HepG2 (cell line): ENCODE results near the gene ATP9A. TPM values are rescaled to one million over a fixed set of nuclear protein-coding genes. Genes with fewer than 3 reads are reported as not detected.
A peak's percentile ranks its signal among the peaks of the same experiment; 100 is the strongest.

Source experiments
- CEBPG ChIP-seq: IDR thresholded peaks from 2 replicates; pipeline ENCODE4 v1.6.1; 2016
- FOXC1 ChIP-seq: sonication (generic); formaldehyde crosslinking; IDR thresholded peaks from 2 replicates; pipeline ENCODE4 v1.8.0; 2022; ENCODE audit warnings: mild to moderate bottlenecking, missing genetic modification reagents, borderline replicate concordance
- GPN1 ChIP-seq: sonication (generic); formaldehyde crosslinking; IDR thresholded peaks from 2 replicates; pipeline ENCODE4 v1.5.1; 2020; ENCODE audit warnings: missing genetic modification reagents, borderline replicate concordance
- HNRNPL ChIP-seq: fragments of 200-400 bp; formaldehyde crosslinking; IDR thresholded peaks from 2 replicates; pipeline ENCODE4 v1.6.1; 2017; ENCODE audit warnings: mild to moderate bottlenecking, low read depth, low read length
- MAFF ChIP-seq: IDR thresholded peaks from 2 replicates; pipeline ENCODE4 v1.6.1; 2011; ENCODE audit warnings: low read depth, low read length, improper control_type of control experiment
- NFE2L2 ChIP-seq: fragments of 150-350 bp; IDR thresholded peaks from 2 replicates; pipeline ENCODE4 v1.6.1; 2014; ENCODE audit warnings: low read length
- PITX1 ChIP-seq: sonication (generic); formaldehyde crosslinking; IDR thresholded peaks from 2 replicates; pipeline ENCODE4 v1.5.1; 2020; ENCODE audit warnings: mild to moderate bottlenecking, missing genetic modification reagents
- PTBP1 ChIP-seq: fragments of 200-400 bp; formaldehyde crosslinking; IDR thresholded peaks from 2 replicates; pipeline ENCODE4 v1.6.1; 2018; ENCODE audit warnings: low read length, low read depth; ENCODE audit not compliant: poor library complexity, severe bottlenecking
- SNRNP70 ChIP-seq: fragments of 200-400 bp; formaldehyde crosslinking; IDR thresholded peaks from 2 replicates; pipeline ENCODE4 v1.6.1; 2017; ENCODE audit warnings: mild to moderate bottlenecking, low read depth, low read length, moderate library complexity
- ZNF850 ChIP-seq: sonication (generic); formaldehyde crosslinking; conservative IDR thresholded peaks from 2 replicates; pipeline ENCODE4 v1.9.0; 2021; ENCODE audit warnings: mild to moderate bottlenecking, missing genetic modification reagents
- polyA plus RNA-seq, 8 experiments: library from polyadenylated mRNA; depleted of rRNA in 3 of 8; stranded (reverse) in 7 of 8; unstranded in 1 of 8; fragments of >200 nt; fragmentation: Illumina TruSeq in 4 of 8; extraction: Trizol in 4 of 8; gene quantifications; 2 replicates each; pipeline versions ENCODE4 v1.2.1 to v1.2.3, GENCODE V29; 2011 to 2016; ENCODE audit warnings: low read depth in 4 of 8, missing spikeins in 1 of 8, mixed read lengths in 1 of 8; ENCODE audit not compliant: insufficient read depth in 1 of 8
- total RNA-seq, 5 experiments: library from RNA; depleted of rRNA; stranded (reverse); fragments of >200 nt; fragmentation: Illumina TruSeq; extraction: Trizol; gene quantifications; 2 replicates each; pipeline ENCODE4 v1.2.3, GENCODE V29; 2016; ENCODE audit warnings: low read depth in 1 of 5
- TF ChIP-seq, protein P1 (sequence below): sonication (generic); formaldehyde crosslinking; IDR thresholded peaks from 2 replicates; pipeline ENCODE4 v1.5.0; 2020; ENCODE audit warnings: mild to moderate bottlenecking, low read depth, missing genetic modification reagents, borderline replicate concordance
- TF ChIP-seq, protein P2 (sequence below): sonication (generic); formaldehyde crosslinking; IDR thresholded peaks from 2 replicates; pipeline ENCODE4 v1.5.0; 2020; ENCODE audit warnings: missing genetic modification reagents
- TF ChIP-seq, protein P3 (sequence below): sonication (generic); IDR thresholded peaks from 2 replicates; pipeline ENCODE4 v1.6.1; 2016; ENCODE audit warnings: low read depth, borderline replicate concordance
- TF ChIP-seq, protein P4 (sequence below), 2 experiments: sonication (generic) in 1 of 2; formaldehyde crosslinking in 1 of 2; IDR thresholded peaks; 2 replicates each; pipeline versions ENCODE4 v1.6.1 to v1.9.0; 2014 to 2022; ENCODE audit warnings: antibody characterized with exemption in 1 of 2, borderline replicate concordance in 1 of 2, inconsistent platforms in 1 of 2, low read depth in 1 of 2, missing genetic modification reagents in 1 of 2
- TF ChIP-seq, protein P5 (sequence below): sonication (generic); formaldehyde crosslinking; IDR thresholded peaks from 2 replicates; pipeline ENCODE4 v1.5.1; 2020; ENCODE audit warnings: missing genetic modification reagents, mild to moderate bottlenecking, borderline replicate concordance
- TF ChIP-seq, protein P6 (sequence below): sonication (generic); formaldehyde crosslinking; IDR thresholded peaks from 2 replicates; pipeline ENCODE4 v1.4.0; 2020; ENCODE audit warnings: missing genetic modification reagents

The ATP9A gene
- total and polyA plus RNA-seq, 2 of the 13 experiments (the other 11 are each of a cell fraction or from before 2014, with no cell fraction given), result 11.8 to 18.5 TPM

DNA sequence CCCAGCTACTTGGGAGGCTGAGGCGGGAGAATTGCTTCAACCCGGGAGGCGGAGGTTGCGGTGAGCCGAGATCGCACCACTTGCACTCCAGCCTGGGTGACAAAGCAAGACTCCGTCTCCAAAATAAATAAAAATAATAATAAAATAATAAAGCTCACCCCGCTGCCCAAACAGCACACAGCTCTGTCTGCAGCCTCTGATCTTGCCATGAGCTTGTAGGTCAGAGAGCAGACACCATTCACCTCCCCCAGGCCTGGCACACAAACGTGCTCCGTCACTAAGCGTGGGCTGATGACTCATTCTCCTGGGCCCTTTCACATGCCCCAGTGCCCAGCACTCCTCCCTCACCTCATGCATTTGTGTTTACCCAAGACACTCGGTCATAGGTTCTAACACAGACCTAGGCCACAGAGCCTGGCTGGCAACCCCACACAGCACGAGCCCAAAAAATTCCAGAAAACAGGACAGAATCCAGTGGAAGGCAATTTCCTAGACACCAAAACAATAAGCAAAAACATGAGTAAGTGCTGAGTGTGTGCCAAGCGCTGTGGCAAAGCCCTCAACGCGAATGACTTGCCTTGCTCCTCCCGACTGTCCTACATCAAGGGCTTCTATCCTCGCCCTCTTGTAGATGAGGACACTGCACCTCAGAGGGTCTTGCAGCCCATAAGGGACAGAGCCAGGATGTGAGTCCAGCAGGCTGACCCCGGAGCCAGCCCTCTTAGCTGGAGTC, 18.0 kb downstream of the ATP9A start (continued):
- TF ChIP-seq, protein P1, sequence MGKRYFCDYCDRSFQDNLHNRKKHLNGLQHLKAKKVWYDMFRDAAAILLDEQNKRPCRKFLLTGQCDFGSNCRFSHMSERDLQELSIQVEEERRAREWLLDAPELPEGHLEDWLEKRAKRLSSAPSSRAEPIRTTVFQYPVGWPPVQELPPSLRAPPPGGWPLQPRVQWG (CRISPR knock-in tag), result no peak
- 0 out of 2 replicates have a peak, but pooled peaks have one; percentile 12 for TF ChIP-seq MAFF
- TF ChIP-seq ZNF850, result no peak
- TF ChIP-seq, protein P2, sequence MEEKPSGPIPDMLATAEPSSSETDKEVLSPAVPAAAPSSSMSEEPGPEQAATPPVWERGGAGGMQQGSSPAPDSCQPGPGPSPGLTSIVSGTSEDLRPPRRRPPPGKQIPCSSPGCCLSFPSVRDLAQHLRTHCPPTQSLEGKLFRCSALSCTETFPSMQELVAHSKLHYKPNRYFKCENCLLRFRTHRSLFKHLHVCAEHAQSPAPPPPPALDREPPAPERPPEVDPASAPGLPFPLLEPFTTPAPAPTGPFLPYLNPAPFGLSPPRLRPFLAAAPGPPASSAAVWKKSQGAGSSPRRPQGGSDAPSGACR (CRISPR knock-in tag), result peak; percentile 42; the same call in 1 of the 2 replicates
- TF ChIP-seq, protein P3, sequence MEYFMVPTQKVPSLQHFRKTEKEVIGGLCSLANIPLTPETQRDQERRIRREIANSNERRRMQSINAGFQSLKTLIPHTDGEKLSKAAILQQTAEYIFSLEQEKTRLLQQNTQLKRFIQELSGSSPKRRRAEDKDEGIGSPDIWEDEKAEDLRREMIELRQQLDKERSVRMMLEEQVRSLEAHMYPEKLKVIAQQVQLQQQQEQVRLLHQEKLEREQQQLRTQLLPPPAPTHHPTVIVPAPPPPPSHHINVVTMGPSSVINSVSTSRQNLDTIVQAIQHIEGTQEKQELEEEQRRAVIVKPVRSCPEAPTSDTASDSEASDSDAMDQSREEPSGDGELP, result peak; percentile 54; the same call in 1 of the 2 replicates
- TF ChIP-seq, protein P4, sequence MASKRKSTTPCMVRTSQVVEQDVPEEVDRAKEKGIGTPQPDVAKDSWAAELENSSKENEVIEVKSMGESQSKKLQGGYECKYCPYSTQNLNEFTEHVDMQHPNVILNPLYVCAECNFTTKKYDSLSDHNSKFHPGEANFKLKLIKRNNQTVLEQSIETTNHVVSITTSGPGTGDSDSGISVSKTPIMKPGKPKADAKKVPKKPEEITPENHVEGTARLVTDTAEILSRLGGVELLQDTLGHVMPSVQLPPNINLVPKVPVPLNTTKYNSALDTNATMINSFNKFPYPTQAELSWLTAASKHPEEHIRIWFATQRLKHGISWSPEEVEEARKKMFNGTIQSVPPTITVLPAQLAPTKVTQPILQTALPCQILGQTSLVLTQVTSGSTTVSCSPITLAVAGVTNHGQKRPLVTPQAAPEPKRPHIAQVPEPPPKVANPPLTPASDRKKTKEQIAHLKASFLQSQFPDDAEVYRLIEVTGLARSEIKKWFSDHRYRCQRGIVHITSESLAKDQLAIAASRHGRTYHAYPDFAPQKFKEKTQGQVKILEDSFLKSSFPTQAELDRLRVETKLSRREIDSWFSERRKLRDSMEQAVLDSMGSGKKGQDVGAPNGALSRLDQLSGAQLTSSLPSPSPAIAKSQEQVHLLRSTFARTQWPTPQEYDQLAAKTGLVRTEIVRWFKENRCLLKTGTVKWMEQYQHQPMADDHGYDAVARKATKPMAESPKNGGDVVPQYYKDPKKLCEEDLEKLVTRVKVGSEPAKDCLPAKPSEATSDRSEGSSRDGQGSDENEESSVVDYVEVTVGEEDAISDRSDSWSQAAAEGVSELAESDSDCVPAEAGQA (IDR thresholded peaks at IDR 0.05; ENCODE audit: low read depth), result peak; percentile 70
- TF ChIP-seq, protein P4 (CRISPR knock-in tag; IDR thresholded peaks at IDR 0.05; ENCODE audit: borderline replicate concordance), result no peak
- peak; percentile 22; the same call in 1 of the 2 replicates for TF ChIP-seq CEBPG (CRISPR knock-in tag)
- no peak for TF ChIP-seq SNRNP70
- TF ChIP-seq PTBP1, result peak; percentile 37
- TF ChIP-seq, protein P5, sequence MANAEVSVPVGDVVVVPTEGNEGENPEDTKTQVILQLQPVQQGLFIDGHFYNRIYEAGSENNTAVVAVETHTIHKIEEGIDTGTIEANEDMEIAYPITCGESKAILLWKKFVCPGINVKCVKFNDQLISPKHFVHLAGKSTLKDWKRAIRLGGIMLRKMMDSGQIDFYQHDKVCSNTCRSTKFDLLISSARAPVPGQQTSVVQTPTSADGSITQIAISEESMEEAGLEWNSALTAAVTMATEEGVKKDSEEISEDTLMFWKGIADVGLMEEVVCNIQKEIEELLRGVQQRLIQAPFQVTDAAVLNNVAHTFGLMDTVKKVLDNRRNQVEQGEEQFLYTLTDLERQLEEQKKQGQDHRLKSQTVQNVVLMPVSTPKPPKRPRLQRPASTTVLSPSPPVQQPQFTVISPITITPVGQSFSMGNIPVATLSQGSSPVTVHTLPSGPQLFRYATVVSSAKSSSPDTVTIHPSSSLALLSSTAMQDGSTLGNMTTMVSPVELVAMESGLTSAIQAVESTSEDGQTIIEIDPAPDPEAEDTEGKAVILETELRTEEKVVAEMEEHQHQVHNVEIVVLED, result peak; percentile 52; the same call in 1 of the 2 replicates
- TF ChIP-seq PITX1, result peak; percentile 58; the same call in 1 of the 2 replicates
- TF ChIP-seq FOXC1 (CRISPR knock-in tag), result no peak
- TF ChIP-seq, protein P6, sequence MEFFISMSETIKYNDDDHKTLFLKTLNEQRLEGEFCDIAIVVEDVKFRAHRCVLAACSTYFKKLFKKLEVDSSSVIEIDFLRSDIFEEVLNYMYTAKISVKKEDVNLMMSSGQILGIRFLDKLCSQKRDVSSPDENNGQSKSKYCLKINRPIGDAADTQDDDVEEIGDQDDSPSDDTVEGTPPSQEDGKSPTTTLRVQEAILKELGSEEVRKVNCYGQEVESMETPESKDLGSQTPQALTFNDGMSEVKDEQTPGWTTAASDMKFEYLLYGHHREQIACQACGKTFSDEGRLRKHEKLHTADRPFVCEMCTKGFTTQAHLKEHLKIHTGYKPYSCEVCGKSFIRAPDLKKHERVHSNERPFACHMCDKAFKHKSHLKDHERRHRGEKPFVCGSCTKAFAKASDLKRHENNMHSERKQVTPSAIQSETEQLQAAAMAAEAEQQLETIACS (CRISPR knock-in tag), result no peak
- no peak for TF ChIP-seq GPN1 (CRISPR knock-in tag)
- TF ChIP-seq HNRNPL, result peak; percentile 98
- TF ChIP-seq NFE2L2, result peak; percentile 66; the same call in 1 of the 2 replicates
